Activated CD8-positive, alpha-beta memory T cell treated with anti-CD3 and anti-CD28 coated beads, Interleukin-2, amount 50 U/mL, for 24 hours (primary cell): ENCODE results near the gene CNOT6L.
"Not testable (repeated sequence)": the region's sequence is repeated elsewhere in the genome, so short reads cannot be mapped to it uniquely, and the experiment has no call there.

Source experiments
- DNase-seq: peaks from one replicate; pipeline ENCODE4 v3.0.0-alpha.2; 2020; ENCODE audit errors: extremely low read depth

CNOT6L gene

DNA sequence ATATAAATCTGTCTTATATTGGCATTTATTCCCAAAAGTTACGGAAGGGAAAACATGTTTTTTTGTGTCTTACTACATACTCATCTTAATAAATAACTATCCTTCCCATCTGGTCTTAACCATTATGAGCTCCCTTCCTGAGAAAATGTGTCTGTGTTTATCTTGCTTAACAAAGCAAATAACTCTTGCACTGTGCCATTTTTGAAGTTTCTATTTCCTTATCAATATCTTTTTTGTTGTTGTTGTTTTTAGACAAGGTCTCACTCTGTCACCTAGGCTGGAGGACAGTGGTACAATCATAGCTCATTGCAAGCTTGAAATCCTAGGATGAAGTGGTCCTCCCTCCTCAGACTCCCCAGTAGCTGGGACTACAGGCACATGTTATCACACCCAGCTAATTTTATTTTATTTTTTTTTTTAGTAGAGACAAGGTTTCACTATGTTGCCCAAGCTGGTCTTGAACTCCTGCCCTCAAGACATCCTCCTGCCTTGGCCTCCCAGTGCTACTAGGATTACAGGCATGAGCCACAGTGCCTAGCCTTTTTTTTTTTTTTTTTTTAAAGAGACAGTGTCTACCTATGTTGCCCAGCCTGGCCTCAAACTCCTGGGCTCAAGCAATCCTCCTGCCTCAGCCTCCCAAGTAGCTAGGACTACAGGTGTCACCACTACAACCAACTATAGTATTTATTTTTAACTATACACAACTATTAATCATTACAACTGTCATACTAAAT lies 36.9 kb downstream of the CNOT6L start:
- no peak for DNase-seq

DNA sequence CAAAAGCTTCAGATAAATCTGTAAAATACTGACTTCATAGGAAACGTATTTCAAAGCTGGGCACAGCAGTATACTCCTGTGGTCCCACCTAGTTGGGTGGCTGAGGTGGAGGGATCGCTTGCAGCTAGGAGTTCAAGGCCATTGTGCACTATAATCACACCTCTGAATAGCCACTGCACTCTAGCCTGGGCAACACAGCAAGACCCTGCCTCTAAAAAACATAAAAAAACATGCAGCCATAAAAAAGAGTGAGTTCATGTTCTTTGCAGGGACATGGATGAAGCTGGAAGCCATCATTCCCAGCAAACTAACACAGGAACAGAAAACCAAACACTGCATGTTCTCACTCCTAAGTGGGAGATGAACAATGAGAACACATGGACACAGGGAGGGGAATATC lies 38.4 kb downstream of the CNOT6L start:
- DNase-seq = not testable (repeated sequence)

DNA sequence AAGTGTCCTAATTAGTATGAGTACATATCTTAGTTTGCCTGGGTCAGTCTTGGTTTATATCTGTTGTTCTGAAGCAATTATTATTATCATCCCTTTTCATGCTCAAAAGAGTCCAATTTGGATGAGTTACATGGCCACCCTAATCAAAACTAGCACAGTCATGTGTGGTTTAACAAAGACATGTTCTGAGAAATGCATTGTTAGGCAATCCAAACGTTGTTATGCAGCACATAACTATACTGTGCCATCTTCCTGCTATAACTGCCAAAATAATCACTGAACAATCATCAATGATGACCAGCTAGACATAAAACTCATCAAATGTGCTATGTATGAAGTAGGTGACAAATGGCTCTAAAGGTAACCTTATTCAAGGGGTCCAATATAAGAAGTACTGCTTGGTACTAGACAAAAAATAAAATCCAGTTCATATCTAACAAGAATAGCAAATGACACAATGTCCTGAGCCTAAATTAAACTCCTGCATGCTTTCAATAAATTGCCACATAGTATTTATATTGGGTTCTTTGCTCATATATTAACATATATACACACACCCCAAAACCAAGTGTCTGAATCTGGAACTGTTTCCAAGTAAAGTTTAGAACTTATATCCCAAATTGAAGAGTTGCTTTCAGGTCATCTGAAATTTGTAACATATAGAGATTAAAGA lies 41.9 kb downstream of the CNOT6L start:
- no peak for DNase-seq

DNA sequence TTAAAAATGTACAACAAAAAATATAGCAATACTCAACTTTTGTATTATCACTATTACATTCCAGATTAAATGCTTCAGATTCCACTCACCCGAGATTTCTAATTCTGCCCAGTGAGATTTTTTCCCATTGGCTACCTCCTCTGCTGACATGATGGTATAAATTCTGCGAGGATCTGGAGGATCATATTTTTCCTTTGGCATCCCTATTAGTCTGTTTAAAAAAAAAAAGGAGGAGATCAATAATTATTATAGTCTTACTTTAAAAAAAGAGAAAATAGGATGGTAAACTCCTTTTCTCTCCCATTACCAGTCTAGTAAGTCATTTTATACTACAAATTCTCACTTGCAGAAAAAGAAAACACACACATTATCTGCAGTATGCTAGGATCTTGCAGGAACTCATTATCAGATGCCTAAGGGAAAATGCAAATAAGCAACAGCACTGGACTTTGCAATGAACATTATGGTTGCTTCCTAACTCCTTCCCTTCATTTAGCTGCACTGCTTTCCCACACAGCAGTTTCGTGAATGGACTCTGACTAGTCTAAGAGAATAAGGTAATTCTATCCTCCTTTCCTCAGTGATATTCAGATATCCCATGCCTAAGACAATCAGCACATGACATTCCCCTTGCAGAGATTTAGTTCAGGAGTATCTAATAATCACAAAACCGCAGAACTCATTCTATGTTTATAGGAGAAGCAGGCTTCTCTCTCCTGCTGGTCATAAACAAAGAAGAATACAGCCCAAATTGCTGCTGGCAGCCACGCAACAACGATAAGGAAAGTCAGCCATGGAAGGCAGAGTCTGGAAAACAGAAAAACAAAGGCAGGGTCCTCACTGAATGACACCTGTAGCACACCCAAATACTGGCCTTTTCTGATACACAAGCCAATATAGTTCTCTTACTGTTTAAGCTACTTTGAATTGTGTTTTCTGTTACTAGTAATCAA lies 42.7 kb downstream of the CNOT6L start:
- DNase-seq = no peak

DNA sequence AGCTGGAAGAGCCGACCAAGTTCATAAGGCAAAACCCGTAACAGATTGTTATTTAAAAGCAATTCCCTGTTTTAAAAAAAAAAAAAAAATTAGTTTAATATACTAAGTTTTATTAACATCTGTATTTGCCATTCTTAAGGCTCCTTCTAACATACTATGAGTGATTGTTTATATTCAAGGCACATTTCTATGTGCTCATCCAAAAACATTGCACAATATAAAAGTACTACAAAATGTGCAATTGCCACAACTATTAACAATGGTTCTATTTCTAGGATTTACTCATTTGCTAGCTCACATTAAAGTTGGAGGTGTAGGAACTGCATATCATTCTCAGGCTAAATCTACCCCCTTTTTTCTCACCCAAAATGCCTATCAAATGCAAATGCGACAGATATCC lies 46.1 kb downstream of the CNOT6L start:
- DNase-seq = no peak

DNA sequence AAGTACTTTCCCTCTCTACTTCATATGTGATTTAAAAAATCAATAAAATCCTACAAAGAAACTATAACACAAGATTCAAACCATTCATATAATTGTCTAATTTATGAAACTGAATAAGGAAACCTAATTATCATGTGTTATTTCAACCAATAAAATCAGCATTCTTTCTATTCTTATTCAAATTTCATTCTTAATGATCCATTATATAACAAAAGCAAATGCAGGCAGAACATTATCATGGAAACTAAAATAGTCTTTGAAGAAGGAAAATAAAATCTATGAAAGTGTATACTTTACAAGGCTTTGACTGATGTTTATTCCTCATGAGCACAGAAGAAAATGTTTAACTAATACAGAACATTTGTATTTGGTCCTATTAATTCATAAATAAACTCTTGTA lies 47.6 kb downstream of the CNOT6L start:
- DNase-seq = no peak

DNA sequence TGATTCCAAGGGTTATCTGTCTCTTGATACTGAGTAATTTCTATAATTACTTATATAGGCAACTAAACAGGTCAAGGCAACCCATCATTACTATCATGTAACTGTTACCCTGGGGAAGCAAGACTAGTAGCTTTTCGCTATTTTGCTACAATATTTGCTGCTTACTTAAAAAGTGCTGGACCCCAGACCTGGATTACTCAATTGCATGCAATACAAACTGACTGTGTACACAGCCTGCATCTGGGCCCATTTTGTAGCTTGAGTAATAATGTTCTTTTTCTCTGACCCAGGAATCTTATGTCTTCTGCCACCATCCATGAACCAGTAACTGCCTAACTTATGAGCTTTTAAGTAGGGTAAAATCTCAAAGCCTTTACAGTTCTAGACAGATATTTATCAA lies 53.4 kb downstream of the CNOT6L start:
- DNase-seq = no peak

DNA sequence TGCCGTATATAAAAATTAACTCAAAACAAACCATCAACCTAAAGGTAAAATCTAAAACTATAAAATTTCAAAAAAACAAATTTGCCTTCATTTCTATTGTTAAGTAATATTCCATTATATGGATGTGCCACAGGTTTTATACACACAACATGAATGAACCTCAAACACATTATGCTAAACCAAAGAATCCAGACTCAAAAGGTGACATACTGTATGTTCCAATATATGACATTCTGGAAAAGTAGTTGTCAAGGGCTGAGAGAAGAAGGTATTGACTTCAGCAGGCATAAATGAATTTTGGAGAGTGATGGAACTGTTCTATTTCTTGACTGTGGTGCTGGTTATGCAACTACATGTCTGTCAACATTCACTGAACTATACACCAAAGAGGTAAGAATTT lies 56.6 kb downstream of the CNOT6L start:
- DNase-seq = no peak

DNA sequence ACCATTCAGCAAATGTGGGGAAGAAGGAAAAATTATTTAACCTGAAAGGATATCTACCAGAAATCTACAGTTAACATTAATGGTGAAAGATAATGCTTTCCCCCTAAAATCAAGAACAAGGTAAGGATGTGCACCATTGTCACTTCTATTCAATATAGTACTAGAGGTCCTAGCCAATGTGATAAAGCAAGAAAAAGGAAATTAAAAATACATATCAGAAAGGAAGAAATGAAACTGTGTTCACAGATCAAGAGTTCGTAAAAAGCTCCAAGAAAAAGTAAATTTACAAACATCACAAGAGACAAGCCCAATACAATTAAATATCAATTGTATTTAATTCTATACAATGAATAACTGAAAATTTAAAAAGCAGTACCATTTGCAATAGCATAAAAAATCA lies 57.6 kb downstream of the CNOT6L start:
- no peak for DNase-seq

DNA sequence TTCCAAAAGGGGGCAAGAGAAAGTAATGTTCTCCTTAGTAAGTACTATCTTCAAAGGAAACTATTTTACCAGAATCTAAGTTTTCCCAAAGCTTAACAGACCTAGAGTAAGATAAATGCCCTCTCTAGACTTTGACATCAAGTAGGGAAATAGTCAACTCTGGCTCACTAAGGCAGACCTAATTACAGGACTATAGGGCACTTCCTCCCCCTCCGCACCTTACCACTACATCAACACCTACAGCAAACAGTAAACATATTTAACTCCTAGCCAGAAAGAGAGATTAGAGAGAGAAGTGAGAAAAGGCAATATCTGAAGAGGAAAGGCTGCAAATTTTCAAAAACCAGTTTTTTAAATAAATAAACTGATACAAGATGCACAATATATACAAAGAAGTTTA lies 60.4 kb downstream of the CNOT6L start:
- no peak for DNase-seq

DNA sequence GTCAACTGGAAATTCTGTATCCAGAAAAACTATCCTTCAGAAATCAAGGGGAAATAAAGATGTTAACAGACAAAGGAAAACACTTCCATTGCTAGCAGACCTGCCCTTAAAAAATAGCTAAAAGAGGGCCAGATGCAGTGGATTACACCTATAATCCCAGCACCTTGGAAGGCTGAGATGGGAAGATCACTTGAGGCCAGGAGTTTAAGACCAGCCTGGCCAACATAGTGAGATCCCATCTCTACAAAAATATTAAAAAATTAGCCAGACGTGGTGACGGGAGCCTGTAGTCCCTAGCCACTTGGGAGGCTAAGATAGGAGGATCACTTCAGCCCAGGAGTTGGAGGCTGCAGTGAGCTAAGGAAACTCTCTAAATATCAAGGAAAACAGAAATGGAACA lies 67.4 kb downstream of the CNOT6L start:
- DNase-seq = no peak

DNA sequence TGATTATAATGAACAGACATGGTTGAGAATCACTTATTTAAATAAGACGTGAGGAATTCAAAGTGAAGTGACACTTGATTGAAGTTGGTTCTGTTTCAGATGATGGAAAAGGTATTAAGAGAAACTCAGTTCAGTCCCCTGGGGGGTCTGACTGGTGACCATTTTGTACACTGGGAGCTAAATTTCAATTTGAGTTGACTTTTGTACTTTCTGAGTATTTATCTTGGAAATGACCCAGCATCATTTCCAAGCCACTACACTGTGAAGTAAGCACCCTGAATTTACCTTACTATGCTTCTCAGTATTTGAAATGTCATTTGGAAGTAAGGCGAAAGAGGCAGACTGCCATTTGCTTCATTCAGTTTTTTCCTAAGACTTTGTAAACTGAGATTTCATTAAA lies 73.4 kb downstream of the CNOT6L start:
- DNase-seq = no peak

DNA sequence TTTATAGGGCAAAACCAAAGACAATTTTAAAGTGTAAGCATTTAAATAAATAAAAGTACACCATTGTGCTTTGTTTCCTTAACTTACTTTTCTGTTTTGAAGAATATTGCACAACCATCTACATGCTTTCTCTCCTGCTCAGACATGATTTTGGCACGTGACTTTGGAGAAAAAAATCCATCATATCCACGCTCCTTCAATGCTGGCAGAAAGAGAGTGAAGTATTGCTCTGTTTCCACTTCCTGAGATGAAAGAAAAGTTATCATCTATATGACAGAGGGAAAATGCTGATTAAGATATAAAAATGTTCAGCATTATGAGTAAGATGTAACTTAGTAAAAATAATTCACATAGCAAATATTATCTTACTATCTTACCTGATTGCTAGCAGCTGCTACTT lies 77.1 kb downstream of the CNOT6L start:
- DNase-seq = no peak

DNA sequence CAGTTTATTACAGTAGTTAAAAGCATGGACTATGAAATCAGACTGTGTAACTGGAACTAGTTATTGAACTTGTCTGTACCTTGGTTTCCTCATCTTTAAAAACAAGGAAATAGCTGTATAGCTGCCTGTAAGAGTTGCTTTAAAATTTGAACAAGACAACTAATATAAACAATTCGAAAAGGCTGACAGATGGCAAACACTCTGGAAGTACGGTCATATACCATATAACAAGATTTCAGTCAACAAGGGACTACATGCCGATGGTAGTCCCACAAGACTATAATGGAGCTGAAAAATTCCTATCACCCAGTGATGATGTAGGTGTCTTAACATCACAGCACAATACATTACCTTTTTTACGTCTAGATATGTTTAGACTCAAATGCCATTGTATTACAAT lies 78.7 kb downstream of the CNOT6L start:
- DNase-seq = no peak

DNA sequence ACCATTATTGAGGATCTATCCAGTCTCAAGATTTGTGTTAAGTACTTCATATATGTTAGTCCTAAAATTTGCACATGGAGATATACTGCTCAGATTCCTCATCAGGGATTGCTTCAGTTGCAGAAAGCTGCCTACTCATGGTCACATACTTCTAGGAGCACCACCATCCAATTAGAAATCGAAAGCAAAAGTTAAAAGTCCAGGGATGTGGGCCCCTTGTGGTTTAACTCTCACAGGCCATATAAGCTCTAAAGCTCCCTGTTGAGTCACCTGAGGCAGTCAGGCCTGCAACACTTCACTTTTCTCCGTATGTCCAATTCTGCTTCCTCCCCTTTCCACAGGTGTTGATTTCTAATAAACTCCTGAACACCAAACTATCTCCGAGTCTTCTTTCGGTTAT lies 84.2 kb downstream of the CNOT6L start:
- DNase-seq = peak; percentile 10

DNA sequence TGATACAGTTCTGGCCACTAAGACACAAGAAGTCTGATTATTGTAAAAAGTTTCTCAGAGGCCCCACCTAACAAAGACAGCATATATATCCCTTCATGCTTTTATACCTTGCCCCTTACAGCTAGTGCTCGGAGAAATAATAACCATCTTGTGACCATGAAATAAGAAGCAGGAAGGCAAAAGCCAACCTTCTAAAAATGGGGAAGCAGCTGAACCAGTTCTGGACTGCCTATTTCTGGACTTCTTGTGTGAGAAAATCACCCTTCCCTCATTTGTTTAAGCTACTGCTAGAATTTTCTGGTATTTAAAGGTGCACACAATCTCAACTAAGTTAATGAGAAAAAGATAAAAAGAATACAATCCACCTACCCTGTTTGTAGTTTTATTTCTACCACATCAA lies 87.5 kb downstream of the CNOT6L start:
- no peak for DNase-seq

DNA sequence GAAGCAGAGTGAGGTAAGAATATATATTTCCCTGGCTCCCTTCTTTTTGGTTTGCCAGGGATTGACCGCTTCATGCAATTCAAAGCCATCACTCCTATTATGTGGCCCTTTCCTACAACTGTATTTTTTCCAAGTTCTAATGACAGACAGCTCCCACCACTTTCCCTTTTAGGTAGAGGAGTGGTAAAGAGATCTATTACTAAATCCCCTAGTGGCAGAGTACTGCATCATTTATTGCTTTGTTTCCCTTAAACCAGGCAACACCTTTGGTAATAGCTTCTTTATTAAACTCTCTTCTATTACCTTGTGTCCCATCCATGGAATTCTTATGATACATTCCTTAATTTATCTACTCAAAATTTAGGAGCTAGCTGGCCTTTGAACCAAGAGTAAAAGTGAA lies 90.7 kb downstream of the CNOT6L start:
- no peak for DNase-seq

DNA sequence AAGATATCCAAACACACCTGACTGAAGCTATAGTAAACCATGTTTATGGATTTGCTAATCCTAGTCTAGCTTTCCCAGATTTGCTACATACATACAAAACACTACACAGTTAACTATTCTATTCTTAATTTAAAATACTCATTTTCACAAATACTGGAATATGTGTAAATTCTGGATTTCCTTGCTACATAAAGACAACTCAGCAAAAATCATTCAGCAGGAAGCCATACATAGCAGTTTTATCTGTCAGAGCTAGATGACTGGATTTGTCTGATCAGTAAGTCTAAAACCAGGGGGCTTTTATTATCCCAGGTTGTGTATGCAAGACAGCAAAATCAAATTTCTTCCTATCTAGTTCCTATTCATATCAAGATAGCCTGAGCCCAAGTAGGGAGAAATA lies 98.1 kb downstream of the CNOT6L start:
- no peak for DNase-seq

DNA sequence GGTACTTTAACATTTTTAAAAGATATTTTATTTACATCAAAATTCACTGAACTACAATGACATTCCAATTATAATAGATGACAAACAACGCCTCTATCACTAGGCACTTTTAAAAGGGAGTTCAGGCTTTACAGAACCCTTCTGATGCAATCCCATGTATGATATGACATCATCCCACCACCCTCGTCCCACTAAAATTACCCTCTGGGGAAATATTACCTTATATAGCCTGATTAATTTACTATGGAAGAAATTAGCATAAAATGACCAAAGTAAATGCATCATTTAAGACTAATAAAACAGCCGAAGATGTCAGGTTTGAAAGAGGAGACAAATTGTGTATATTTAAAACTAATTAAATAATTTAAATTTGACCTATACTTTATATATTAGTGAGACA lies 100.7 kb downstream of the CNOT6L start:
- DNase-seq = not testable (repeated sequence)

DNA sequence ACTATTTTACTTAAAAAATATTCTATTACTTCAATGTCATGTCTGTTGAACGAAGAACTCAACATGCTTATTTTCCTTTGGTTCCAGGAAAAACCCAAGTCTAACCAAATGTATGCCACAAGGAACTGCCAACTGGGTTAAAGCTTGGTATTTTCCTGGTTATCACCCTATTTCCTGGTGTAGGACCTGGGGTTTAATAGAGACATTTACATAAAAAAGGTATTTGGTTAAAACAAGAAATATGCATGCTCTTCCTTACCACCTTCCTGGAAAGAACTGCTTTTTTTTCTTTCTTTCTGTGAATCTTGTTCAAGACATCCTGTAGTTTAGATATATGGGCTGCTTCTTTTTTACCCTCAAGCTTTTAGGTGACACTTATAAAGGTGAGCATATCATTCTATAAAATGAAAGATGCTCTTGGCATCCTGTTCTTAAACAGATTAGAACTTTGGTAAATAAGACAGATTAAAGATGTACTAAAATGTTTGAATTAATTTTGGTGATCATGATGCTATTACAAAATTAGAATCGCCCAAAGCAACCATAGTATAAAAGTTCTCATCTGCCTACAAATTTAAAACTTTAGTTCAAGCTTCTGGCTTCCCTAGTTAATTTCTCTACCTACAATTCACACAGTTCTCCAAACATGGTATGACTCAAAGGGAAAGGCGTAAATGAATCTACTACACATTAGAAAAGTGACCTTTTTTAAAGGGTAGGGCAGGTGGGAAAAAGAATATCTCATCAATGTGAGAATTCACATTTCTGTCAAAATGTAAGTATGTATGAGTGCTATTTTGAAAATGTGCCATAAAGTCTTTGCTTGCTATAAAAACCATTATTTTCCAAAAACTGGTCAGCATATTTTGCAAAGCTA lies 103.5 kb downstream of the CNOT6L start:
- DNase-seq = no peak

DNA sequence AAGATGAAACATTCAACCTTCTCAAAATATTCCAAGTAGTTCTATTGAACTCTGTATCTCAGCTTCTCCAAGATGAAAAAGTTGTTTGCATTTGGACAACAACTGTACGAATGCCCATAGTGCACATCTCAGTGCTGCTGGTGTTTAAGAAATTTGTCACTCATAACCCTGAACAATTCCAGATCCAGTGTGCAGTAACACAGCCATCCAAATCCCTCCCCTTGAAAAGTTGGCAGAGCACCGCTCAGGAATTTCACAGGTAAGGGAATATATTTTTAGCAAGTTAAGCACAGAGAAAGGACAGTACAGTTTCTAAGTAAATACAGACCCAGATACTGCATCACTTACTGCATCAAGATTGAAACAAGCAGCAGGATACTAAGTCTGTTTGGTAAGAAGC lies 104.7 kb downstream of the CNOT6L start:
- DNase-seq = no peak

DNA sequence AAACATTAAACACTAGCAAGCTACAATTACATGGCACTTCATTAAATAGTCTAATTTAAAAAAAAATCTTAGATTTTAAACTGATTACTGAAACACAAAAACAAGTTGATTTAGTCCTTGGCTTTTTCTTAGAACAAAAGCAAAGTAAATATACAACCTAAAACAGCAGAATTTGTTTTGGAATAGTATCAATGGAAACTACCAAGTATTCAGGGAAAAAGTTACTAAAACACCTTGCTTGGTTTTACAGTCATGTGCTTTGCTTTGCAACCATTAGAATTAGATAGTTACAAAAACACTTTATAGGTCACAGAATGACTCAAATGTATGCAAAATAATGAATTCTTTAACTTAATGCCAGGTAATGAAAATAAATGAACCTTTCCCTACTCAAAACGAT lies 105.3 kb downstream of the CNOT6L start:
- no peak for DNase-seq
